ENCODE measurements around the gene METAP1D.
"Not testable (repeated sequence)": the region's sequence is repeated elsewhere in the genome, so short reads cannot be mapped to it uniquely, and the experiment has no call there.

METAP1D gene

DNA sequence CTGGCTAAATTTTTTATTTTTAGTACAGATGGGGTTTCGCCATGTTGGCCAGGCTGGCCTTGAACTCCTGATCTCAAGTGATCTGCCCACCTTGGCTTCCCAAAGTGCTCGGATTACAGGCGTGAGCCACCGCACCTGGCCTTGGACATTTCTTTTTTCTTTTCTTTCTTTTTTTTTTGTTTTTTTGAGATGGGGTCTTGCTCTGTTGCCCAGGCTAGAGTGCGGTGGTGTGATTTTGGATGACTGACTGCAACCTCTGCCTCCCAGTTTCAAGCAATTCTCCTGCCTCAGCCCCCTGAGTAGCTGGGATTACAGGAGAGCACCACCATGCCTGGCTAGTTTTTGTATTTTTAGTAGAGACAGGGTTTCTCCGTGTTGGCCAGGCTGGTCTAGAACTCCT, 114.4 kb downstream of the METAP1D start:
- H3K4me3 Mint-ChIP-seq; H3K27ac Mint-ChIP-seq; H3K9me3 Mint-ChIP-seq; H3K4me1 Mint-ChIP-seq (ENCODE audit: low read depth); DNase-seq; H3K36me3 Mint-ChIP-seq (ENCODE audit: low read depth): not testable (repeated sequence)
- peaks cover 42% of the 10 kb centered on the region for H3K27me3 Mint-ChIP-seq

DNA sequence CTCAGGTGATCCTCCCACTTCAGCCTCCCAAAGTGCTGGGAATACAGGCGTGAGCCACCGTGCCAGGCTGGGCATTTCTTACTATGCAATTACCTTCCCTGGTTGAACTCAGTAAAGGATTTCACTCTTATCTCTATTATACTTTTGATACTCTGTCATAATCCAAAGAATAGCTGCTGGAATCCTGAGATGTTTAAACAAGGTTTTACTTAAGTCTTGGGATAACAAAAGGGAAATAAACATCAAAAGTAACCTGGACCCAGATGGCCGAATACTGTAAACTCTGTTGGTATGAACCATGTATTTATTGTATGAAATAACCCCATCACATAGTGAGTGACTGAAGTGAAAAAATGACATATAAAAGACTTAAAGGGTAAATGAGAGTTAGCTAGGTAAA, 114.8 kb downstream of the METAP1D start:
- Mint-ChIP-seq H3K27me3 (peaks cover 39% of the 10 kb centered on the region), H3K4me1 (ENCODE audit: low read depth) (peaks cover 3% of the 10 kb centered on the region), H3K4me3 (no peak overlapping the region), H3K36me3 (ENCODE audit: low read depth) (no peaks in the 10 kb centered on the region), H3K9me3 (no peaks in the 10 kb centered on the region), H3K27ac (no peak overlapping the region)
- no peak for DNase-seq

- H3K27ac Mint-ChIP-seq: no peak overlapping the region
- DNase-seq: no peak
- no peaks in the 10 kb centered on the region for H3K9me3 Mint-ChIP-seq
- no peaks in the 10 kb centered on the region for H3K4me1 Mint-ChIP-seq (ENCODE audit: low read depth)
- H3K27me3 Mint-ChIP-seq: peaks cover 36% of the 10 kb centered on the region
- no peaks in the 10 kb centered on the region for H3K36me3 Mint-ChIP-seq (ENCODE audit: low read depth)
- H3K4me3 Mint-ChIP-seq: no peak overlapping the region
Observed at GRCh38 chr2:172116107-172116506, 116.4 kb downstream of the METAP1D start.

DNA sequence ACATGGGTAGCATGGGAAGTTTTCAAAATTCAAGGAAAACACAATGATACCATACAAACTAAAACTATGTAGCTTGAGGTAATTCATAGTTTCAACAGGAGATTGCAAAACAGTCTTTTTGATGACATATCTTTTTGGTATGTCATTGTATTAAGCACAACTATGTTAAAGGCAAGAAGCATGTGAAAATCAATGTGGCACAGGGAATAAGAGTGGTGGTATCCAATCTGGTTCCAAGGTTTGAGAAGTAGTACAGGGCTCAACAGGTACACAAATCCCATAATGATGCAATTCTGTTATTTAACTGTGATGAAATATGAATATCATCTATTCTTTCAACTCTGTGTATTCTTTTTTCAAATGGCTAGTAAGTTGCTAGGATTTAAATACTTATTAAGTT, 119.3 kb downstream of the METAP1D start:
- DNase-seq: no peak
- Mint-ChIP-seq H3K27ac (no peak overlapping the region), H3K4me3 (no peak overlapping the region), H3K27me3 (peaks cover 25% of the 10 kb centered on the region), H3K36me3 (ENCODE audit: low read depth) (no peaks in the 10 kb centered on the region), H3K4me1 (ENCODE audit: low read depth) (no peaks in the 10 kb centered on the region), H3K9me3 (no peaks in the 10 kb centered on the region)

- Mint-ChIP-seq H3K27me3 (peaks cover 19% of the 10 kb centered on the region), H3K4me1 (ENCODE audit: low read depth) (no peaks in the 10 kb centered on the region), H3K36me3 (ENCODE audit: low read depth) (no peaks in the 10 kb centered on the region), H3K4me3 (no peak overlapping the region), H3K27ac (no peak overlapping the region), H3K9me3 (no peaks in the 10 kb centered on the region)
- no peak for DNase-seq
Observed at GRCh38 chr2:172120118-172120517, 120.4 kb downstream of the METAP1D start.

GRCh38 chr2:172128484-172128883, 128.7 kb downstream of the METAP1D start:
- Mint-ChIP-seq H3K9me3 (peaks cover 3% of the 10 kb centered on the region), H3K36me3 (ENCODE audit: low read depth) (no peaks in the 10 kb centered on the region), H3K27me3 (no peaks in the 10 kb centered on the region), H3K4me1 (ENCODE audit: low read depth) (no peaks in the 10 kb centered on the region), H3K27ac (no peak overlapping the region), H3K4me3 (no peak overlapping the region)
- no peak for DNase-seq

DNA sequence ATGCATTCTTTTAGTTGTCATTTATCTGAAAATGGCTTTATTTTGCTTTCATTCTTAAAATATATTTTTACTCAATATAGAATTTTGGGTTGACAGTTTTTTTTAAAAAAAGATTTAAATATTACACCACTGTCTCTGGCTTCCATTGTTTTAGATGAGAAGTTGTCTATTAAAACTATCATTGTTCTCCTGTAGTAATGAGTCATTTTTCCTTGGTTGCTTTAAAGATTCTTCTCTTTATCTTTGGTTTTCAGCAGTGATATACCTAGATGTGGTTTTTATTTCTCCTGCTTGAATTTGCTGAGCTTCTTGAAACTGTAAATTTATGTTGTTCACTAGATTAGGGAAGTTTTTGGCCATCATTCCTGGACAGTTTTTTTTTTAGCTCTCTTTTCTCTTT, 129.7 kb downstream of the METAP1D start:
- DNase-seq: no peak
- Mint-ChIP-seq H3K9me3 (peaks cover 3% of the 10 kb centered on the region), H3K4me1 (ENCODE audit: low read depth) (no peaks in the 10 kb centered on the region), H3K4me3 (no peak overlapping the region), H3K27me3 (no peaks in the 10 kb centered on the region), H3K36me3 (ENCODE audit: low read depth) (no peaks in the 10 kb centered on the region), H3K27ac (no peak overlapping the region)

Measured in activated T-cell treated with anti-CD3 and anti-CD28 coated beads, Interleukin-2, amount 50 U/mL, for 24 hours (primary cell).